ENCODE data around the gene ATP10A. TPM values are rescaled to one million over a fixed set of nuclear protein-coding genes. Genes with fewer than 3 reads are reported as not detected.
A peak's percentile ranks its signal among the peaks of the same experiment; 100 is the strongest.

ATP10A gene
- total RNA-seq, 1 donor from 2014 or later = 6.8 TPM

GRCh38 chr15:25670621-25671020, 192.5 kb downstream of the ATP10A start:
- Mint-ChIP-seq H3K4me1 (peaks cover 33% of the 10 kb centered on the region), H3K9me3 (no peaks in the 10 kb centered on the region), H3K36me3 (ENCODE audit: low read depth) (no peaks in the 10 kb centered on the region), H3K27me3 (ENCODE audit: low read depth) (no peaks in the 10 kb centered on the region), H3K27ac (ENCODE audit: unreplicated experiment) (no peak overlapping the region), H3K4me3 (peak overlapping the region; percentile 58)
- no peak for DNase-seq (ENCODE audit: low read depth, low spot score)
- TF ChIP-seq CTCF (conservative IDR thresholded peaks at IDR 0.05) = no peak

DNA sequence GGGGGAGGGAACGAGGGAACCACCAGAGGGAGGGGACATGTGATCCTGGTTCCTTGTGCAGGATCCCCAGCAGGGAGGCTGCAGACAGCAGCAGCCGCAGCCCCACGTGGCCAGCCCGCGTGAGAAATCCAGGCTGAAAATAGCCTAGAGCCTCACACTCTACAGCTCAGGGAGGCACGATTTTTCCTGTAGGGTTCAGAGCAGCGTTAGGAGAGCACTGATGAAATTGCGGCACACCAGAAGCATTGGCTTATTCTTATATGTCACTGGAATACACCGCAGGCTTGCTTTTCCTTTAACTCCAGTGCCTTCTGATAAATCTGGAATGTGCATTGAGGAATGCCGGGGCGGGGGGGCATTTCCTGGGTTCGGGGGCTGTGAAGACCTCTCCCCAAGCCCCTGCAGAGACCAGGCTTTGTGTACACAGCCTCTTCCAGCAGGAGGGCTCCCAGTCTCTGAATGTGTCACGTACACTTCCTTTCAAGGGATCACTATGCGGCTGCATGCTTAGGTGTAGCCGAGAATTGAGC, 193.0 kb downstream of the ATP10A start:
- Mint-ChIP-seq H3K4me3 (peak overlapping the region; percentile 58), H3K9me3 (peaks cover under 1% of the 10 kb centered on the region), H3K36me3 (ENCODE audit: low read depth) (no peaks in the 10 kb centered on the region), H3K4me1 (peaks cover 33% of the 10 kb centered on the region), H3K27me3 (ENCODE audit: low read depth) (no peaks in the 10 kb centered on the region), H3K27ac (ENCODE audit: unreplicated experiment) (peak overlapping the region; percentile 57)
- peak; percentile 41 for DNase-seq (ENCODE audit: low read depth, low spot score)
- TF ChIP-seq CTCF (conservative IDR thresholded peaks at IDR 0.05) = no peak

GRCh38 chr15:25668901-25669300, 194.2 kb downstream of the ATP10A start:
- Mint-ChIP-seq H3K4me1 (peaks cover 33% of the 10 kb centered on the region), H3K27me3 (ENCODE audit: low read depth) (no peaks in the 10 kb centered on the region), H3K36me3 (ENCODE audit: low read depth) (no peaks in the 10 kb centered on the region), H3K27ac (ENCODE audit: unreplicated experiment) (no peak overlapping the region), H3K9me3 (peaks cover 3% of the 10 kb centered on the region), H3K4me3 (no peak overlapping the region)
- TF ChIP-seq CTCF (conservative IDR thresholded peaks at IDR 0.05) = no peak
- DNase-seq (ENCODE audit: low read depth, low spot score) = no peak

GRCh38 chr15:25668236-25668795, 194.8 kb downstream of the ATP10A start:
- Mint-ChIP-seq H3K4me1 (peaks cover 33% of the 10 kb centered on the region), H3K9me3 (peaks cover 3% of the 10 kb centered on the region), H3K27ac (ENCODE audit: unreplicated experiment) (no peak overlapping the region), H3K36me3 (ENCODE audit: low read depth) (no peaks in the 10 kb centered on the region), H3K27me3 (ENCODE audit: low read depth) (no peaks in the 10 kb centered on the region), H3K4me3 (no peak overlapping the region)
- DNase-seq (ENCODE audit: low read depth, low spot score) = no peak
- no peak for TF ChIP-seq CTCF (conservative IDR thresholded peaks at IDR 0.05)

DNA sequence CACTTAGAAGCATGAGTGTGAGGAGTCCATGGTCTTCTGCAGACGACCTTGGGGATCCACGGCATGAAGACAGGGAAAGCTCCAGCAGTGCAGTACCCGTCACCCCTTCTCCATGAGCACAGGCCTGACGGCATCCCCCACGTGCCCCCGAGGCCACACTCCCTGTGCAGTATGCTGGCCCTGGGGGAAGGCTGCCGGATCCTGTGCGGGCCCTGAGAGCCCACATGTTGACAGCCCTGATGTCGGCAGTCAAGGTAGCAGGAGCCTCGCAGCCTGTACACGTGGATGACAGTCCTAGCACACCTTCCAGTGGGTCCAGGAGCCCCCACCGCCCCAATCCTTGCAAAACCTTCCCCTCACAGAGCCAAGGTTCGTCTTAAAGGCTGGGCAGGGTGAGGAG, 195.3 kb downstream of the ATP10A start:
- TF ChIP-seq CTCF (conservative IDR thresholded peaks at IDR 0.05) = no peak
- Mint-ChIP-seq H3K4me3 (no peak overlapping the region), H3K36me3 (ENCODE audit: low read depth) (no peaks in the 10 kb centered on the region), H3K27me3 (ENCODE audit: low read depth) (no peaks in the 10 kb centered on the region), H3K4me1 (peaks cover 33% of the 10 kb centered on the region), H3K9me3 (peaks cover 3% of the 10 kb centered on the region), H3K27ac (ENCODE audit: unreplicated experiment) (no peak overlapping the region)
- no peak for DNase-seq (ENCODE audit: low read depth, low spot score)

All from neural crest cell (in vitro differentiated cells).